Neural cell (in vitro differentiated cells): ENCODE data around the gene SMAD2. TPM values are rescaled to one million over a fixed set of nuclear protein-coding genes. Genes with fewer than 3 reads are reported as not detected.

Experiments used
- H2AFZ ChIP-seq: fragments of 200-600, 300-800 bp; sonication (generic), shearing (Covaris generic); 2 replicates; pipeline ENCODE4 v1.6.0; 2014; ENCODE audit warnings: low read depth, mild to moderate bottlenecking, antibody characterized with exemption, low read length, moderate library complexity
- H3F3A ChIP-seq: fragments of 200-600 bp; shearing (Covaris generic); 2 replicates; pipeline ENCODE4 v1.6.1; 2016; ENCODE audit warnings: mild to moderate bottlenecking, moderate library complexity, mixed read lengths, antibody characterized with exemption, low read length; ENCODE audit not compliant: insufficient read depth, poor library complexity, severe bottlenecking
- H3K27ac ChIP-seq: fragments of 200-600, 300-800 bp; sonication (generic), shearing (Covaris generic); 2 replicates; pipeline ENCODE4 v1.5.1; 2014; ENCODE audit warnings: mild to moderate bottlenecking, low read length, moderate library complexity
- H3K27me3 ChIP-seq: fragments of 300-800, 200-600 bp; sonication (generic), shearing (Covaris generic); 2 replicates; pipeline ENCODE4 v1.6.0; 2014; ENCODE audit warnings: mild to moderate bottlenecking, low read depth, low read length, moderate library complexity; ENCODE audit not compliant: insufficient read depth
- H3K36me3 ChIP-seq: fragments of 300-800, 200-600 bp; sonication (generic), shearing (Covaris generic); 2 replicates; pipeline ENCODE4 v1.5.1; 2014; ENCODE audit warnings: mild to moderate bottlenecking, antibody characterized with exemption, low read length, moderate library complexity; ENCODE audit not compliant: insufficient read depth
- H3K4me2 ChIP-seq: fragments of 300-800, 200-600 bp; sonication (generic), shearing (Covaris generic); 2 replicates; pipeline ENCODE4 v1.6.0; 2014; ENCODE audit warnings: mild to moderate bottlenecking, low read length
- H3K4me3 ChIP-seq: fragments of 300-800, 200-600 bp; sonication (generic), shearing (Covaris generic); 2 replicates; pipeline ENCODE4 v1.5.1; 2014; ENCODE audit warnings: mild to moderate bottlenecking, low read length, moderate library complexity
- H3K79me2 ChIP-seq: fragments of 200-600 bp; shearing (Covaris generic); replicated peaks from 2 replicates; pipeline ENCODE4 v1.6.0; 2014; ENCODE audit warnings: mild to moderate bottlenecking, low read length, moderate library complexity; ENCODE audit not compliant: insufficient read depth
- H3K9ac ChIP-seq: fragments of 300-800, 200-600 bp; sonication (generic), shearing (Covaris generic); 2 replicates; pipeline ENCODE4 v1.6.1; 2016; ENCODE audit warnings: mild to moderate bottlenecking, low read length, mixed read lengths
- H3K9me2 ChIP-seq: fragments of 200-600 bp; shearing (Covaris generic); 2 replicates; pipeline ENCODE4 v1.6.1; 2016; ENCODE audit warnings: mild to moderate bottlenecking, low read length, mixed read lengths; ENCODE audit not compliant: insufficient read depth
- H3K9me3 ChIP-seq: fragments of 200-600, 300-800 bp; sonication (generic), shearing (Covaris generic); 2 replicates; pipeline ENCODE4 v1.6.1; 2016; ENCODE audit warnings: mild to moderate bottlenecking, mixed run types, low read length, moderate library complexity, mixed read lengths
- H4K20me1 ChIP-seq: fragments of 200-600 bp; shearing (Covaris generic); 2 replicates; pipeline ENCODE4 v1.6.1; 2016; ENCODE audit warnings: mild to moderate bottlenecking, mixed run types; ENCODE audit not compliant: insufficient read depth
- CTCF ChIP-seq: fragments of 450-650 bp; IDR thresholded peaks from 2 replicates; pipeline ENCODE4 v1.5.1; 2014; ENCODE audit warnings: antibody characterized with exemption, mild to moderate bottlenecking, moderate library complexity; ENCODE audit not compliant: poor library complexity, severe bottlenecking
- EZH2 ChIP-seq: fragments of 200-600, 300-800 bp; shearing (Covaris generic), sonication (generic); IDR thresholded peaks from 2 replicates; pipeline ENCODE4 v1.6.1; 2014; ENCODE audit warnings: antibody characterized with exemption, low read length, borderline replicate concordance, mild to moderate bottlenecking; ENCODE audit not compliant: insufficient read depth, poor library complexity, severe bottlenecking
- POLR2AphosphoS5 ChIP-seq: IDR thresholded peaks from 2 replicates; pipeline ENCODE4 v1.6.1; 2012
- RAD21 ChIP-seq: fragments of 450-650 bp; conservative IDR thresholded peaks from 2 replicates; pipeline ENCODE4 v1.6.1; 2014; ENCODE audit warnings: antibody characterized with exemption, mild to moderate bottlenecking, moderate library complexity
- REST ChIP-seq: IDR thresholded peaks from 2 replicates; pipeline ENCODE4 v1.6.1; 2012; ENCODE audit warnings: borderline replicate concordance
- TAF1 ChIP-seq: IDR thresholded peaks from 2 replicates; pipeline ENCODE4 v1.6.1; 2012; ENCODE audit warnings: low read depth
- polyA plus RNA-seq: library from polyadenylated mRNA; depleted of rRNA; stranded (reverse); fragments of >200 nt; gene quantifications from 2 replicates; pipeline ENCODE4 v1.2.3, GENCODE V29; 2014

The SMAD2 gene
- polyA plus RNA-seq, 1 donor from 2014 or later, result 64.7 TPM

- Histone ChIP-seq H3K4me2 (peak overlapping the region; percentile 17), H3K9me3 (no peaks in the 10 kb centered on the region), H3K27ac (no peak overlapping the region), H4K20me1 (peaks cover 5% of the 10 kb centered on the region), H3K9me2 (no peaks in the 10 kb centered on the region), H3K36me3 (no peaks in the 10 kb centered on the region), H3K27me3 (no peaks in the 10 kb centered on the region), H3K79me2 (peaks cover 88% of the 10 kb centered on the region), H3F3A (peaks cover 4% of the 10 kb centered on the region), H3K9ac (no peak overlapping the region), H2AFZ (no peak overlapping the region), H3K4me3 (peak overlapping the region; percentile 19)
- no peak for TF ChIP-seq EZH2
- no peak for TF ChIP-seq CTCF
- TF ChIP-seq POLR2AphosphoS5, result no peak
These were observed 4.2 kb downstream of the SMAD2 start for GRCh38 chr18:47926101-47926850.

- Histone ChIP-seq H3K27me3 (no peaks in the 10 kb centered on the region), H2AFZ (no peak overlapping the region), H3K4me3 (no peak overlapping the region), H3F3A (no peaks in the 10 kb centered on the region), H4K20me1 (peaks cover 4% of the 10 kb centered on the region), H3K27ac (no peak overlapping the region), H3K9me2 (no peaks in the 10 kb centered on the region), H3K9me3 (no peaks in the 10 kb centered on the region), H3K36me3 (no peaks in the 10 kb centered on the region), H3K4me2 (no peak overlapping the region), H3K9ac (no peak overlapping the region), H3K79me2 (peaks cover 93% of the 10 kb centered on the region)
- TF ChIP-seq TAF1 (no peak), RAD21 (no peak), REST (no peak), EZH2 (no peak), CTCF (no peak), POLR2AphosphoS5 (no peak)
These were observed 10.5 kb downstream of the SMAD2 start for GRCh38 chr18:47919916-47920315.
